ENCODE measurements around the gene GOSR1.
"Not testable (repeated sequence)": the region's sequence is repeated elsewhere in the genome, so short reads cannot be mapped to it uniquely, and the experiment has no call there.

The GOSR1 gene

DNA sequence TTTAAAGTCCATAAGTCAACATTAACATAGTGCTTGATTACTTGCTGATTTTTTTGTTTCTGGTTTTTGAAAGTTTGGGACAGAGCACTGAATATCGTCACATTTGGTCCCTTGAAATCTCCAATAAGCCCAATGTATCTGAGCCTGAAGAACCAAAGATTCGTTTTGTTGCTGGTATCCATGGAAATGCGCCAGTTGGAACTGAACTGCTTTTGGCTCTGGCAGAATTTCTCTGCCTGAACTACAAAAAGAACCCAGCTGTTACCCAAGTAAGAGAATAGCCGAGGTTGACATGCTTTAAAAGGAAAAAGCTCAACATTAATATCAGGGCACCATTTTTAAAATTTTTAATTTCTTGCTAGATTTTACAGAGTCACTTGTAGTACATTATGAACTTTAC lies 27.7 kb upstream of the GOSR1 start:
- TF ChIP-seq, protein P1, sequence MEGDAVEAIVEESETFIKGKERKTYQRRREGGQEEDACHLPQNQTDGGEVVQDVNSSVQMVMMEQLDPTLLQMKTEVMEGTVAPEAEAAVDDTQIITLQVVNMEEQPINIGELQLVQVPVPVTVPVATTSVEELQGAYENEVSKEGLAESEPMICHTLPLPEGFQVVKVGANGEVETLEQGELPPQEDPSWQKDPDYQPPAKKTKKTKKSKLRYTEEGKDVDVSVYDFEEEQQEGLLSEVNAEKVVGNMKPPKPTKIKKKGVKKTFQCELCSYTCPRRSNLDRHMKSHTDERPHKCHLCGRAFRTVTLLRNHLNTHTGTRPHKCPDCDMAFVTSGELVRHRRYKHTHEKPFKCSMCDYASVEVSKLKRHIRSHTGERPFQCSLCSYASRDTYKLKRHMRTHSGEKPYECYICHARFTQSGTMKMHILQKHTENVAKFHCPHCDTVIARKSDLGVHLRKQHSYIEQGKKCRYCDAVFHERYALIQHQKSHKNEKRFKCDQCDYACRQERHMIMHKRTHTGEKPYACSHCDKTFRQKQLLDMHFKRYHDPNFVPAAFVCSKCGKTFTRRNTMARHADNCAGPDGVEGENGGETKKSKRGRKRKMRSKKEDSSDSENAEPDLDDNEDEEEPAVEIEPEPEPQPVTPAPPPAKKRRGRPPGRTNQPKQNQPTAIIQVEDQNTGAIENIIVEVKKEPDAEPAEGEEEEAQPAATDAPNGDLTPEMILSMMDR (IDR thresholded peaks at IDR 0.05; ENCODE audit: borderline replicate concordance, control extremely low read depth, extremely low read depth, insufficient read depth, missing control alignments) = no peak
- in situ Hi-C loops (cut with MboI; ENCODE audit: low sequenced_read_pairs, unreplicated experiment) = no loop called here
- no peak for DNase-seq (ENCODE audit: low spot score)

DNA sequence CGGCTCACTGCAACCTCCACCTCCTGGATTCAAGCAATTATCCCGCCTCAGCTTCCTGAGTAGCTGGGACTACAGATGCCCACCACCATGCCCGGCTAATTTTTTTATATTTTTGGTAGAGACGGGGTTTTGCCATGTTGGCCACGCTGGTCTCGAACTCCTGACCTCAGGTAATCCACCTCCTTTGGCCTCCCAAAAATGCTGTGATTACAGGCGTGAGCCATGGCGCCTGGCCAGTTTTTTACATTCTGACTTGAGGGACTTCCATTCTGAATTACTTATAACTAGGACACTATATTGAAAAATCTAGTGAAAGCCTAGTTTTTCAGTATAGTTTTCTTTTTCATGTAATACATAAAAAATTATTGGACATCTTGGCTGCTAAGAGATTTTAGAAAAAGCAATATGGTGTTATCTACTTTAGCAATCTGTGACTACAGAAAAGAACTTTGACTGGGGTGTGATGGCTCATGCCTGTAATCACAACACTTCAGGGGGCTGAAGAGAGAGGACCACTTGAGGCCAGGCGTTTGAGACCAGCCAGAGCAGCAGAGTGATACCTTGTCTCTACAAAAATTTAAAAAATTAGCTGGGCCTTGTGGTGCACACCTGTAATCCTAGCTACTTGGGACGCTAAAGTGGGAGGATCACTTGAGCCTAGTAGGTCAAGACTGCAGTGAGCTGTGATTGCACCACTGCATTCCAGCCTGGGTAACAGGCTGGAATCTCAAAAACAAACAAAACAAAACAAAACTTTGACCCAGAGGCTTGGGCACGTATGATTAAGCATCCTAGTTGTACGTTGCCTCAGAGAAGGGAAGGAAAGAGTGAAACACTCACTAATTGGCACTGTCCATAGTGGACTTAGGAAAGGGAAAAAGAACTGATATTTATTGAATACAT lies 26.8 kb upstream of the GOSR1 start:
- in situ Hi-C loops (cut with MboI; ENCODE audit: low sequenced_read_pairs, unreplicated experiment) = no loop called here
- no peak for DNase-seq (ENCODE audit: low spot score)
- TF ChIP-seq, protein P1 (IDR thresholded peaks at IDR 0.05; ENCODE audit: borderline replicate concordance, control extremely low read depth, extremely low read depth, insufficient read depth, missing control alignments) = no peak

DNA sequence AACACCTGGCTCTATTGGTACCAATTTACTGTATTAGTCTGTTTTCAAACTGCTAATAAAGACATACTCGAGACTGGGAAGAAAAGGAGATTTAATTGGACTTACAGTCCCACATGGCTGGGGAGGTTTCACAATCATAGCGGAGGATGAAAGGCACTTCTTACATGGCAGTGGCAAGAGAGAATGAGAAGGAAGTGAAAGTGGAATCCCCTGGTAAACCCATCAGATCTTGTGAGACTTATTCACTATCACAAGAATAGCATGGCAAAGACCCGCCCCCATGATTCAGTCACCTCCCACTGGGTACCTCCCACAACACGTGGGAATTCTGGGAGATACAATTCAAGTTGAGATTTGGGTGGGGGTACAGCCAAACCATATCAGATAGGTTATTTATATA lies 22.6 kb upstream of the GOSR1 start:
- DNase-seq (ENCODE audit: low spot score) = no peak
- in situ Hi-C loops (cut with MboI; ENCODE audit: low sequenced_read_pairs, unreplicated experiment) = no loop called here
- TF ChIP-seq, protein P1 (IDR thresholded peaks at IDR 0.05; ENCODE audit: borderline replicate concordance, control extremely low read depth, extremely low read depth, insufficient read depth, missing control alignments) = no peak

DNA sequence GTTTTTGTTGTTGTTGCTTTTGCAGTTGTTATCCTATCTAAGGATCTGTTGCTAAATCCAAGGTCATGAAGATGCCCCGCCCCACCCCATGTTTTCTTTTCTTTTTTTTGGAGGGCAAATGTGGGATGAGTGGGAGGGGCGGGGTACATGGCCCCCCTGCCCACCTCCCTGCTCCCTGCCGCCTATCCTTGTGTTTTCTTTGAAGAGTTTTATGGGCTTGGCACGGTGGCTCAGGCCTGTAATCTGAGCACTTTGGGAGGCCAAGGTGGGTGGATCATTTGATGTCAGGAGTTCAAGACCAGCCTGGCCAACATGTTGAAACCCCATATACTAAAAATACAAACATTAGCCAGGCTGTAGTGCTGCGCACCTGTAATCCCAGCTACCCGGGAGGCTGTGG lies 18.8 kb upstream of the GOSR1 start:
- DNase-seq (ENCODE audit: low spot score) = no peak
- TF ChIP-seq, protein P1 (IDR thresholded peaks at IDR 0.05; ENCODE audit: borderline replicate concordance, control extremely low read depth, extremely low read depth, insufficient read depth, missing control alignments) = no peak
- in situ Hi-C loops (cut with MboI; ENCODE audit: low sequenced_read_pairs, unreplicated experiment) = no loop called here

DNA sequence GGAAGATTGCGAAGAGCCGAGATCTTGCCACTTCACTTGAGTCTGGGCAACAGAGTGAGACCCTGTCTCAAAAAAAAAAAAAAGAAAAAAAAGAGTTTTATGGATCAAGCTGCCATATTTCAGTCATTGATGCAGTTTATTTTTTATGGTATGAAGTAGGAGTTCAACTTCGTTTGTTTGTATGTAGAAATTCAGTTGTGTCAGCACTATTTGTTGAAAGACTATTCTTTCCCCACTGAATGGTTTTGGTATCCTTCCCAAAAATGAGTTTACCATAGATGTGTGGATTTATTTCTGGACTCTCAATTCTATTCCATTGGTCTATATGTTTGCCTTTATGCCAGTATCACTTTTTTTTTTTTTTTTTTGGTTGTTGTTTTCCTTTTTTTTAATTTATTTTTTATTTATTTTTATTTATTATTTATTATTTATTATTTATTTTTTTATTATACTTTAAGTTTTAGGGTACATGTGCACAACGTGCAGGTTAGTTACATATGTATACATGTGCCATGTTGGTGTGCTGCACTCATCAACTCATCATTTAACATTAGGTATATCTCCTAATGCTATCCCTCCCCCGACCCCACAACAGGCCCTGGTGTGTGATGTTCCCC lies 18.3 kb upstream of the GOSR1 start:
- DNase-seq (ENCODE audit: low spot score); in situ Hi-C loops (cut with MboI; ENCODE audit: low sequenced_read_pairs, unreplicated experiment): not testable (repeated sequence)

DNA sequence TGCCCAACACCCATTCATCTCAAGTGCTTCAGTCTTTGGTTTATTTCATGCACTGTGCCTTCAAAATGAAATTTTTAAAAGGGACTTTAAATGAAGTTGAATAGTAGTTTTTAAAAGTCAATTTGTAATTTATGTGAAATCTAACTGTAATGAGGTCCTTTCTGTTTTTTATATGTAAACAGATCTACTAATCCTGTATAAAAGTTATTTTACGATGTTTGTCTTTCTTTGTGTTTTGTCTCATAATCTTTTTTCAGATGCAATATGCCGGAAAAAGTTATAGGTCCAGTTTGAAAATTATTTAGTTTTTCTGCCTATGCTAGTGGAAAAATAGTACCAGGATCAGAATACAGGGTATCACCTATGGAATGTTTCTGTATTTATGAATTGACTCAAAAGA lies 8.7 kb upstream of the GOSR1 start:
- in situ Hi-C loops (cut with MboI; ENCODE audit: low sequenced_read_pairs, unreplicated experiment) = no loop called here
- TF ChIP-seq, protein P1 (IDR thresholded peaks at IDR 0.05; ENCODE audit: borderline replicate concordance, control extremely low read depth, extremely low read depth, insufficient read depth, missing control alignments) = no peak
- DNase-seq (ENCODE audit: low spot score) = no peak

DNA sequence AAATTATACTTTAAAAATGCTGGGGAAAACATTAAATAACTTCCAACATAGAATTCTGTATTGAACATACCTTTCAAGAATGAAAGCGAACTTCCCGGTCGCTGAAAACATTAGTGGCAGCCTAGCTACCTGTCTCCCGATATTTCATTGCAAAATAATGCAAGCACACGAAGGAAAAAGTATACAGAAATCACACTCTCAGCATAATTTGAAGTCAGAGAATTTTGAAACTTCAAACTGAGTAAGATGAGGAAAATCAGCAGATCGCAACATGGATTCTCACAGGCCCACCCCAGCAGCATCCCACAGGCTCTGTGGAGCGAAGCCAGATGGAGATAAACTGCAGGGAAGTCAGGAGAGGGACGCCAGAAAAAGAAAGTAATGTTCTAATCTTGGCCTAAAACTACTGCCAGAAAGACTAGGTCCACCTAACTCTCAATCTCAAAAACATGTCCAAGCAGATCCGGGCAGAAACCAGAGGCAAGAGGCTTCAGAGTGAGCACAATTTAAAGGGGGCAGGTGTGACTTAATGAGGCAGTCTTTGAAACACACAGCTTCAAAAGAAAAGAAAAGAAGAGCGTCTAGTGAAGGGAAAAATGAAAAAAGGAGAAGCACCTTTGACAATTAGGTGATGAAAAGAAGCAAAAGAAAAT lies 4.8 kb upstream of the GOSR1 start:
- TF ChIP-seq, protein P1 (IDR thresholded peaks at IDR 0.05; ENCODE audit: borderline replicate concordance, control extremely low read depth, extremely low read depth, insufficient read depth, missing control alignments) = no peak
- no peak for DNase-seq (ENCODE audit: low spot score)
- in situ Hi-C loops (cut with MboI; ENCODE audit: low sequenced_read_pairs, unreplicated experiment) = no loop called here

Measured in GM13976 (cell line).